Loucy (cell line): Measurements from ENCODE around the gene N4BP3.

Source experiments
- H2AFZ ChIP-seq: fragments of 200-600 bp; sonication (generic); 2 replicates; pipeline ENCODE4 v1.6.0; 2016; ENCODE audit warnings: antibody characterized with exemption, mild to moderate bottlenecking, low read length, moderate library complexity
- H3F3A ChIP-seq: fragments of 200-600 bp; 2 replicates; pipeline ENCODE4 v1.6.0; 2016; ENCODE audit warnings: antibody characterized with exemption, low read depth, mild to moderate bottlenecking
- H3K27me3 ChIP-seq: fragments of 200-600 bp; sonication (generic); 2 replicates; pipeline ENCODE4 v1.6.1; 2014; ENCODE audit warnings: low read length, mild to moderate bottlenecking; ENCODE audit not compliant: insufficient read depth, poor library complexity, severe bottlenecking
- H3K36me3 ChIP-seq: fragments of 200-600 bp; sonication (generic); 2 replicates; pipeline ENCODE4 v1.6.1; 2016; ENCODE audit warnings: low read length; ENCODE audit not compliant: insufficient read depth
- H3K4me1 ChIP-seq: fragments of 200-600 bp; sonication (generic); 2 replicates; pipeline ENCODE4 v1.5.1; 2014; ENCODE audit warnings: low read length, mild to moderate bottlenecking; ENCODE audit not compliant: insufficient read depth, poor library complexity, severe bottlenecking
- H3K4me2 ChIP-seq: fragments of 200-600 bp; sonication (generic); 2 replicates; pipeline ENCODE4 v1.6.0; 2014; ENCODE audit warnings: antibody characterized with exemption, low read length, low read depth, mild to moderate bottlenecking; ENCODE audit not compliant: poor library complexity, severe bottlenecking
- H3K4me3 ChIP-seq: fragments of 200-600 bp; sonication (generic); 2 replicates; pipeline ENCODE4 v1.5.1; 2014; ENCODE audit warnings: low read length, mild to moderate bottlenecking, mixed read lengths; ENCODE audit not compliant: poor library complexity, severe bottlenecking
- H3K79me2 ChIP-seq: fragments of 200-600 bp; sonication (generic); 2 replicates; pipeline ENCODE4 v1.6.1; 2014; ENCODE audit warnings: low read length; ENCODE audit not compliant: insufficient read depth
- H3K9ac ChIP-seq: fragments of 200-600 bp; sonication (generic); 2 replicates; pipeline ENCODE4 v1.6.0; 2014; ENCODE audit warnings: mild to moderate bottlenecking, low read depth, low read length, moderate library complexity; ENCODE audit not compliant: poor library complexity, severe bottlenecking
- H3K9me2 ChIP-seq: fragments of 200-600 bp; sonication (generic); replicated peaks from 2 replicates; pipeline ENCODE4 v1.6.1; 2016; ENCODE audit warnings: low read depth, low read length, mixed read lengths
- H3K9me3 ChIP-seq: fragments of 200-600 bp; sonication (generic); 2 replicates; pipeline ENCODE4 v1.6.1; 2014; ENCODE audit warnings: mild to moderate bottlenecking, antibody characterized with exemption, low read length, low read depth; ENCODE audit not compliant: insufficient read depth
- H4K20me1 ChIP-seq: fragments of 200-600 bp; sonication (generic); 2 replicates; pipeline ENCODE4 v1.6.0; 2014; ENCODE audit warnings: antibody characterized with exemption, low read length, mild to moderate bottlenecking; ENCODE audit not compliant: insufficient read depth, poor library complexity, severe bottlenecking
- EZH2phosphoT487 ChIP-seq: fragments of 200-600 bp; IDR thresholded peaks from 2 replicates; pipeline ENCODE4 v1.6.1; 2018; ENCODE audit warnings: antibody characterized with exemption, mild to moderate bottlenecking, moderate library complexity, borderline replicate concordance
- TF ChIP-seq, protein P1 (sequence below): fragments of 200-600 bp; sonication (generic); conservative IDR thresholded peaks from 2 replicates; pipeline ENCODE4 v1.5.1; 2014; ENCODE audit warnings: mild to moderate bottlenecking, antibody characterized with exemption, low read length

N4BP3 gene

DNA sequence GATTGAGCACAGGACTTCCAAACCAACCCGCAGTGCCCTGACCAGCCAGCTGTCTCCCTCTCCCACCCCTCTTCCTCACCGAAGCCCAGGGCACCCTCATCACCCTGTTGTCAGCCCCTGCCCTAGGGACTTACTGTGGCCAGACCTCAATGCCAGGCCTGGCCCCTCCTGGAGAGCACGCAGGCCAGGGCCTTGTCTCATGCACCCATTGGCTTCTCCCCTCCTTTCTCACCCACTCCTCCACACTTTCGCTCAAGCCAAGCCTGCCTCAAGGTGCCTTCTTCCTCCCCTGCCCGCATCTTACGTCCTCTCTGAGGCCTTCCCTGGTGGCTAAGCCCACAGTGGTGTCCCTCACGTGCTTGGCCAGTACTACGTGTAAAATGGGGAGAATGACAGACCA, 33.3 kb upstream of the N4BP3 start:
- Histone ChIP-seq H3K9me3 (no peaks in the 10 kb centered on the region), H3K4me2 (no peak overlapping the region), H2AFZ (no peak overlapping the region), H3K9me2 (no peaks in the 10 kb centered on the region), H3K36me3 (no peaks in the 10 kb centered on the region), H3K27me3 (no peaks in the 10 kb centered on the region), H4K20me1 (no peaks in the 10 kb centered on the region), H3K4me3 (no peak overlapping the region), H3F3A (no peaks in the 10 kb centered on the region), H3K4me1 (no peaks in the 10 kb centered on the region), H3K9ac (no peak overlapping the region), H3K79me2 (no peaks in the 10 kb centered on the region)
- TF ChIP-seq, protein P1, sequence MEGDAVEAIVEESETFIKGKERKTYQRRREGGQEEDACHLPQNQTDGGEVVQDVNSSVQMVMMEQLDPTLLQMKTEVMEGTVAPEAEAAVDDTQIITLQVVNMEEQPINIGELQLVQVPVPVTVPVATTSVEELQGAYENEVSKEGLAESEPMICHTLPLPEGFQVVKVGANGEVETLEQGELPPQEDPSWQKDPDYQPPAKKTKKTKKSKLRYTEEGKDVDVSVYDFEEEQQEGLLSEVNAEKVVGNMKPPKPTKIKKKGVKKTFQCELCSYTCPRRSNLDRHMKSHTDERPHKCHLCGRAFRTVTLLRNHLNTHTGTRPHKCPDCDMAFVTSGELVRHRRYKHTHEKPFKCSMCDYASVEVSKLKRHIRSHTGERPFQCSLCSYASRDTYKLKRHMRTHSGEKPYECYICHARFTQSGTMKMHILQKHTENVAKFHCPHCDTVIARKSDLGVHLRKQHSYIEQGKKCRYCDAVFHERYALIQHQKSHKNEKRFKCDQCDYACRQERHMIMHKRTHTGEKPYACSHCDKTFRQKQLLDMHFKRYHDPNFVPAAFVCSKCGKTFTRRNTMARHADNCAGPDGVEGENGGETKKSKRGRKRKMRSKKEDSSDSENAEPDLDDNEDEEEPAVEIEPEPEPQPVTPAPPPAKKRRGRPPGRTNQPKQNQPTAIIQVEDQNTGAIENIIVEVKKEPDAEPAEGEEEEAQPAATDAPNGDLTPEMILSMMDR, result no peak
- TF ChIP-seq EZH2phosphoT487, result no peak

- Histone ChIP-seq H3K9ac (no peak overlapping the region), H2AFZ (no peak overlapping the region), H3K9me2 (no peaks in the 10 kb centered on the region), H3K4me2 (no peak overlapping the region), H3K4me1 (no peaks in the 10 kb centered on the region), H3K4me3 (no peak overlapping the region), H3K36me3 (no peaks in the 10 kb centered on the region), H4K20me1 (no peaks in the 10 kb centered on the region), H3K79me2 (no peaks in the 10 kb centered on the region), H3K27me3 (no peaks in the 10 kb centered on the region), H3K9me3 (no peaks in the 10 kb centered on the region), H3F3A (no peaks in the 10 kb centered on the region)
- TF ChIP-seq EZH2phosphoT487, result no peak
- TF ChIP-seq, protein P1, result no peak
Observed at GRCh38 chr5:178080618-178081410, 32.5 kb upstream of the N4BP3 start.

- H2AFZ ChIP-seq, result no peak overlapping the region
- TF ChIP-seq, protein P1, result no peak
- no peak for TF ChIP-seq EZH2phosphoT487
- no peak overlapping the region for H3K4me3 ChIP-seq
- no peaks in the 10 kb centered on the region for H4K20me1 ChIP-seq
- no peaks in the 10 kb centered on the region for H3K79me2 ChIP-seq
- no peaks in the 10 kb centered on the region for H3K9me2 ChIP-seq
- no peak overlapping the region for H3K4me2 ChIP-seq
- H3K27me3 ChIP-seq, result no peaks in the 10 kb centered on the region
- H3F3A ChIP-seq, result no peaks in the 10 kb centered on the region
- no peaks in the 10 kb centered on the region for H3K4me1 ChIP-seq
- no peaks in the 10 kb centered on the region for H3K9me3 ChIP-seq
- no peaks in the 10 kb centered on the region for H3K36me3 ChIP-seq
- no peak overlapping the region for H3K9ac ChIP-seq
Observed at GRCh38 chr5:178081571-178082243, 31.6 kb upstream of the N4BP3 start.
